SK-N-SH treated with all-trans-retinoic acid at 6 μM for 48 hours (cell line): ENCODE data around the gene ZNF672.
"Not testable (repeated sequence)": the region's sequence is repeated elsewhere in the genome, so short reads cannot be mapped to it uniquely, and the experiment has no call there.

Experiments used
- ARNTL ChIP-seq: fragments of 450-650 bp; formaldehyde crosslinking; IDR thresholded peaks from 2 replicates; pipeline ENCODE4 v1.5.0; 2020; ENCODE audit warnings: low read depth, mild to moderate bottlenecking, moderate library complexity, borderline replicate concordance
- CREB5 ChIP-seq: fragments of 250-450 bp; sonication (Bioruptor Pico); IDR thresholded peaks from 2 replicates; pipeline ENCODE4 v1.5.1; 2020; ENCODE audit warnings: low read depth, mild to moderate bottlenecking, moderate library complexity
- CSRNP3 ChIP-seq: fragments of 250-450 bp; sonication (Bioruptor Pico); IDR thresholded peaks from 2 replicates; pipeline ENCODE4 v1.5.1; 2021; ENCODE audit warnings: mild to moderate bottlenecking, moderate library complexity
- ESRRG ChIP-seq: fragments of 250-450 bp; sonication (Bioruptor Pico); IDR thresholded peaks from 2 replicates; pipeline ENCODE4 v1.6.1; 2021; ENCODE audit warnings: mild to moderate bottlenecking
- ISL1 ChIP-seq: fragments of 250-450 bp; sonication (Bioruptor Pico); IDR thresholded peaks from 2 replicates; pipeline ENCODE4 v2.1.2; 2022; ENCODE audit warnings: mild to moderate bottlenecking, moderate library complexity
- PATZ1 ChIP-seq: fragments of 250-450 bp; sonication (Bioruptor Pico); IDR thresholded peaks from 2 replicates; pipeline ENCODE4 v1.8.0; 2020; ENCODE audit warnings: mild to moderate bottlenecking, moderate library complexity, borderline replicate concordance
- PPARA ChIP-seq: fragments of 250-450 bp; sonication (Bioruptor Pico); IDR thresholded peaks from 2 replicates; pipeline ENCODE4 v1.5.0; 2020; ENCODE audit warnings: mild to moderate bottlenecking, borderline replicate concordance
- RARB ChIP-seq: fragments of 250-450 bp; sonication (Bioruptor Pico); IDR thresholded peaks from 2 replicates; pipeline ENCODE4 v1.8.0; 2021; ENCODE audit warnings: mild to moderate bottlenecking, moderate library complexity
- SNAI2 ChIP-seq: fragments of 250-450 bp; sonication (Bioruptor Pico); IDR thresholded peaks from 2 replicates; pipeline ENCODE4 v1.5.0; 2020; ENCODE audit warnings: mild to moderate bottlenecking, moderate library complexity
- TOX ChIP-seq: fragments of 250-450 bp; sonication (Bioruptor Pico); IDR thresholded peaks from 2 replicates; pipeline ENCODE4 v1.8.0; 2021; ENCODE audit warnings: mild to moderate bottlenecking, moderate library complexity, borderline replicate concordance
- ZFP3 ChIP-seq: fragments of 250-450 bp; sonication (Bioruptor Pico); IDR thresholded peaks from 2 replicates; pipeline ENCODE4 v1.5.0; 2020; ENCODE audit warnings: mild to moderate bottlenecking, moderate library complexity
- ZFP30 ChIP-seq: fragments of 450-650 bp; formaldehyde crosslinking; IDR thresholded peaks from 2 replicates; pipeline ENCODE4 v1.5.0; 2022; ENCODE audit warnings: mild to moderate bottlenecking, moderate library complexity
- TF ChIP-seq, protein P1 (sequence below): fragments of 250-450 bp; sonication (Bioruptor Pico); IDR thresholded peaks from 2 replicates; pipeline ENCODE4 v1.5.0; 2020; ENCODE audit warnings: mild to moderate bottlenecking, moderate library complexity

DNA sequence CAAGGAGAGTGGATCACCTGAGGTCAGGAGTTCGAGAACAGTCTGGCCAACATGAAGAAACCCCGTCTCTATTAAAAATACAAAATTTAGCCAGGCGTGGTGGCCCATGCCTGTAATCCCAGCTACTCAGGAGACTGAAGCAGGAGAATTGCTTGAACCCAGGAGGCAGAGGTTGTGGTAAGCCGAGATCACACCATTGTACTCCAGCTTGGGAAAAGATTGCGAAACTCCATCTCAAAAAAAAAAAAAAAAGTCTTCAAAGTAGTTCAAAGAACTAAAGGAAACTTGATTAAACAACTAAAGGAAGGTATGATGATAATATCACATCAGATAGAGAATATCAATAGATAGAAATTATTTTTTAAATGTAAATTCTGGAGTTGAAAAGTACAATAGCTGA, 43.4 kb upstream of the ZNF672 start:
- not testable (repeated sequence) for TF ChIP-seq ZFP30 (CRISPR knock-in tag); RARB; ISL1 (CRISPR knock-in tag); TOX; SNAI2; ESRRG (CRISPR knock-in tag); ARNTL; CREB5 (CRISPR knock-in tag); PATZ1 (CRISPR knock-in tag); CSRNP3 (CRISPR knock-in tag); PPARA (CRISPR knock-in tag); ZFP3 (CRISPR knock-in tag)
- TF ChIP-seq, protein P1, sequence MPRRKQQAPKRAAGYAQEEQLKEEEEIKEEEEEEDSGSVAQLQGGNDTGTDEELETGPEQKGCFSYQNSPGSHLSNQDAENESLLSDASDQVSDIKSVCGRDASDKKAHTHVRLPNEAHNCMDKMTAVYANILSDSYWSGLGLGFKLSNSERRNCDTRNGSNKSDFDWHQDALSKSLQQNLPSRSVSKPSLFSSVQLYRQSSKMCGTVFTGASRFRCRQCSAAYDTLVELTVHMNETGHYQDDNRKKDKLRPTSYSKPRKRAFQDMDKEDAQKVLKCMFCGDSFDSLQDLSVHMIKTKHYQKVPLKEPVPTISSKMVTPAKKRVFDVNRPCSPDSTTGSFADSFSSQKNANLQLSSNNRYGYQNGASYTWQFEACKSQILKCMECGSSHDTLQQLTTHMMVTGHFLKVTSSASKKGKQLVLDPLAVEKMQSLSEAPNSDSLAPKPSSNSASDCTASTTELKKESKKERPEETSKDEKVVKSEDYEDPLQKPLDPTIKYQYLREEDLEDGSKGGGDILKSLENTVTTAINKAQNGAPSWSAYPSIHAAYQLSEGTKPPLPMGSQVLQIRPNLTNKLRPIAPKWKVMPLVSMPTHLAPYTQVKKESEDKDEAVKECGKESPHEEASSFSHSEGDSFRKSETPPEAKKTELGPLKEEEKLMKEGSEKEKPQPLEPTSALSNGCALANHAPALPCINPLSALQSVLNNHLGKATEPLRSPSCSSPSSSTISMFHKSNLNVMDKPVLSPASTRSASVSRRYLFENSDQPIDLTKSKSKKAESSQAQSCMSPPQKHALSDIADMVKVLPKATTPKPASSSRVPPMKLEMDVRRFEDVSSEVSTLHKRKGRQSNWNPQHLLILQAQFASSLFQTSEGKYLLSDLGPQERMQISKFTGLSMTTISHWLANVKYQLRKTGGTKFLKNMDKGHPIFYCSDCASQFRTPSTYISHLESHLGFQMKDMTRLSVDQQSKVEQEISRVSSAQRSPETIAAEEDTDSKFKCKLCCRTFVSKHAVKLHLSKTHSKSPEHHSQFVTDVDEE (CRISPR knock-in tag), result not testable (repeated sequence)
